H9 (cell line): ENCODE results near the gene ADGRD1. TPM values are rescaled to one million over a fixed set of nuclear protein-coding genes. Genes with fewer than 3 reads are reported as not detected.

Source experiments
- DNase-seq: peaks from one replicate; pipeline ENCODE4 v3.0.0-alpha.2; 2017
- H2AFZ ChIP-seq: one replicate; pipeline ENCODE4 v1.6.1; 2013; ENCODE audit warnings: mild to moderate bottlenecking, low read length, control low read depth, moderate library complexity
- H2AK5ac ChIP-seq: 2 replicates; pipeline ENCODE4 v1.6.1; 2013; ENCODE audit warnings: low read length, control low read depth, mixed read lengths; ENCODE audit not compliant: insufficient read length
- H2BK120ac ChIP-seq: one replicate; pipeline ENCODE4 v1.6.1; 2013; ENCODE audit warnings: low read depth, mild to moderate bottlenecking, low read length, control low read depth, inconsistent platforms; ENCODE audit not compliant: poor library complexity, severe bottlenecking
- H2BK12ac ChIP-seq: 2 replicates; pipeline ENCODE4 v1.6.1; 2013; ENCODE audit warnings: low read length, control low read depth, mixed read lengths, low read depth; ENCODE audit not compliant: insufficient read length
- H2BK15ac ChIP-seq: 2 replicates; pipeline ENCODE4 v1.6.1; 2013; ENCODE audit warnings: low read depth, low read length, control low read depth
- H2BK20ac ChIP-seq: one replicate; pipeline ENCODE4 v1.6.1; 2013; ENCODE audit warnings: low read depth, mild to moderate bottlenecking, low read length, control low read depth, inconsistent platforms; ENCODE audit not compliant: poor library complexity, severe bottlenecking
- H2BK5ac ChIP-seq: 2 replicates; pipeline ENCODE4 v1.6.1; 2013; ENCODE audit warnings: low read length, control low read depth, mixed read lengths; ENCODE audit not compliant: insufficient read length
- H3K14ac ChIP-seq: 2 replicates; pipeline ENCODE4 v1.6.1; 2013; ENCODE audit warnings: low read length, control low read depth; ENCODE audit not compliant: insufficient read depth
- H3K18ac ChIP-seq: 2 replicates; pipeline ENCODE4 v1.6.1; 2013; ENCODE audit warnings: low read depth, mild to moderate bottlenecking, mixed read lengths, low read length, control low read depth; ENCODE audit not compliant: insufficient read length
- H3K23ac ChIP-seq: 2 replicates; pipeline ENCODE4 v1.6.1; 2013; ENCODE audit warnings: low read length, control low read depth, mixed read lengths, low read depth; ENCODE audit not compliant: insufficient read length
- H3K23me2 ChIP-seq: 2 replicates; pipeline ENCODE4 v1.6.1; 2013; ENCODE audit warnings: low read depth, mild to moderate bottlenecking, mixed read lengths, low read length, control low read depth; ENCODE audit not compliant: insufficient read length, poor library complexity, severe bottlenecking
- H3K27ac ChIP-seq: 2 replicates; pipeline ENCODE4 v1.5.1; 2013; ENCODE audit warnings: low read length, control low read depth, mixed read lengths, low read depth; ENCODE audit not compliant: insufficient read length
- H3K27me3 ChIP-seq: 2 replicates; pipeline ENCODE4 v1.6.1; 2013; ENCODE audit warnings: low read length, control low read depth, inconsistent platforms; ENCODE audit not compliant: insufficient read depth
- H3K4ac ChIP-seq: 2 replicates; pipeline ENCODE4 v1.6.1; 2013; ENCODE audit warnings: low read depth, mild to moderate bottlenecking, control low read depth, inconsistent platforms, low read length, moderate library complexity
- H3K4me1 ChIP-seq: 2 replicates; pipeline ENCODE4 v1.6.1; 2013; ENCODE audit warnings: low read length, control low read depth, inconsistent platforms; ENCODE audit not compliant: insufficient read depth
- H3K4me2 ChIP-seq: 2 replicates; pipeline ENCODE4 v1.6.1; 2013; ENCODE audit warnings: low read length, control low read depth, mixed read lengths; ENCODE audit not compliant: insufficient read length, insufficient read depth
- H3K56ac ChIP-seq: 2 replicates; pipeline ENCODE4 v1.6.1; 2013; ENCODE audit warnings: low read depth, mild to moderate bottlenecking, mixed read lengths, low read length, control low read depth; ENCODE audit not compliant: insufficient read length
- H3K79me1 ChIP-seq: 2 replicates; pipeline ENCODE4 v1.6.1; 2013; ENCODE audit warnings: low read depth, mild to moderate bottlenecking, moderate library complexity, low read length, control low read depth, inconsistent platforms; ENCODE audit not compliant: insufficient read depth, poor library complexity, severe bottlenecking
- H3K79me2 ChIP-seq: 2 replicates; pipeline ENCODE4 v1.6.1; 2013; ENCODE audit warnings: low read length, control low read depth, inconsistent platforms; ENCODE audit not compliant: insufficient read depth
- H3K9ac ChIP-seq: 2 replicates; pipeline ENCODE4 v1.6.1; 2013; ENCODE audit warnings: low read length, control low read depth, mixed read lengths; ENCODE audit not compliant: insufficient read length; ENCODE audit errors: extremely low read depth
- H3K9me3 ChIP-seq: one replicate; pipeline ENCODE4 v1.6.1; 2013; ENCODE audit warnings: low read depth, low read length, inconsistent platforms; ENCODE audit not compliant: control insufficient read depth
- H3T11ph ChIP-seq: one replicate; pipeline ENCODE4 v1.6.1; 2013; ENCODE audit warnings: mild to moderate bottlenecking, low read length, control low read depth, inconsistent platforms
- H4K20me1 ChIP-seq: one replicate; pipeline ENCODE4 v1.6.1; 2013; ENCODE audit not compliant: control insufficient read depth, insufficient read length, insufficient read depth
- H4K5ac ChIP-seq: 2 replicates; pipeline ENCODE4 v1.6.1; 2013; ENCODE audit warnings: low read depth, mild to moderate bottlenecking, mixed read lengths, low read length, control low read depth; ENCODE audit not compliant: insufficient read length
- H4K8ac ChIP-seq: replicated peaks from 2 replicates; pipeline ENCODE4 v1.6.1; 2013; ENCODE audit warnings: low read length, control low read depth, mixed read lengths, low read depth; ENCODE audit not compliant: insufficient read length
- H4K91ac ChIP-seq: 2 replicates; pipeline ENCODE4 v1.6.1; 2013; ENCODE audit warnings: low read depth, mild to moderate bottlenecking, moderate library complexity, mixed read lengths, low read length, control low read depth; ENCODE audit not compliant: insufficient read length
- H3K27ac Mint-ChIP-seq, 3 experiments: 2 replicates in 2 of 3; 3 replicates in 1 of 3; pipeline ENCODE4 v1.8.0; 2020 to 2021; ENCODE audit warnings: mixed read lengths in 3 of 3, mild to moderate bottlenecking in 1 of 3, moderate library complexity in 1 of 3
- H3K27me3 Mint-ChIP-seq: 2 replicates; pipeline ENCODE4 v1.8.0; 2021; ENCODE audit warnings: low read depth, mild to moderate bottlenecking, moderate library complexity, mixed read lengths
- H3K36me3 Mint-ChIP-seq, 3 experiments: 2 replicates in 2 of 3; 3 replicates in 1 of 3; pipeline ENCODE4 v1.8.0; 2020 to 2021; ENCODE audit warnings: low read depth in 3 of 3, mixed read lengths in 3 of 3; ENCODE audit not compliant: insufficient read depth in 1 of 3
- H3K4me1 Mint-ChIP-seq, 2 experiments: 2 replicates each; pipeline ENCODE4 v1.8.0; 2020; ENCODE audit warnings: mixed read lengths in 2 of 2
- H3K4me3 Mint-ChIP-seq, 2 experiments: 2 replicates in 1 of 2; 3 replicates in 1 of 2; pipeline ENCODE4 v1.8.0; 2020 to 2021; ENCODE audit warnings: mild to moderate bottlenecking in 2 of 2, mixed read lengths in 2 of 2, moderate library complexity in 1 of 2
- H3K9me3 Mint-ChIP-seq, 2 experiments: 2 replicates in 1 of 2; 3 replicates in 1 of 2; pipeline ENCODE4 v1.8.0; 2020; ENCODE audit warnings: mild to moderate bottlenecking in 2 of 2, mixed read lengths in 2 of 2, moderate library complexity in 1 of 2
- CTCF ChIP-seq: fragments of 200-600 bp; sonication (generic); conservative IDR thresholded peaks from 3 replicates; pipeline ENCODE4 v1.8.0; 2021; ENCODE audit warnings: antibody characterized with exemption, mild to moderate bottlenecking
- WGBS: extraction: QIAGEN DNeasy Blood & Tissue Kit; methylation state at CpG from one replicate; pipeline ENCODE4 v1.1.7; 2013; ENCODE audit warnings: missing lambda C conversion rate, low lambda C conversion rate, mixed read lengths; ENCODE audit not compliant: insufficient read length; ENCODE audit errors: extremely low coverage; 5-methylcytosine and 5-hydroxymethylcytosine counted together
- total RNA-seq: library from RNA; stranded (reverse); gene quantifications from 2 replicates; pipeline ENCODE4 v1.2.1, GENCODE V29; 2021

ADGRD1 gene
- total RNA-seq, 1 experiment from 2014 or later: 0.52 TPM

- Histone ChIP-seq H2AK5ac (no peak overlapping the region), H2AFZ (no peak overlapping the region), H4K8ac (no peak overlapping the region), H2BK5ac (no peak overlapping the region), H4K91ac (no peak overlapping the region), H3K4ac (no peak overlapping the region), H4K5ac (no peak overlapping the region), H3K23ac (no peak overlapping the region), H3K27ac (no peak overlapping the region), H2BK120ac (no peak overlapping the region), H3K14ac (no peak overlapping the region), H3K4me2 (no peak overlapping the region), H3K4me1 (no peaks in the 10 kb centered on the region), H3K79me2 (no peaks in the 10 kb centered on the region), H3K9me3 (no peaks in the 10 kb centered on the region), H3K23me2 (no peaks in the 10 kb centered on the region), H4K20me1 (no peaks in the 10 kb centered on the region), H2BK12ac (no peak overlapping the region), H3K27me3 (no peaks in the 10 kb centered on the region), H3T11ph (no peak overlapping the region), H2BK15ac (no peak overlapping the region), H3K79me1 (no peaks in the 10 kb centered on the region), H3K18ac (no peak overlapping the region), H3K9ac (no peak overlapping the region), H3K56ac (no peak overlapping the region), H2BK20ac (no peak overlapping the region)
- Mint-ChIP-seq H3K9me3 (peaks cover 3% of the 10 kb centered on the region in 2 experiments; a peak in 2 of 5 replicates), H3K36me3 (peaks cover 0 to 4% (median 0%) of the 10 kb centered on the region in 3 experiments; a peak in 1 of 7 replicates), H3K27me3 (no peaks in the 10 kb centered on the region; the same call in 1 of the 2 replicates), H3K4me3 (no peak overlapping the region), H3K27ac (no peak overlapping the region; a peak in 1 of 7 replicates), H3K4me1 (peaks cover 0 to 10% of the 10 kb centered on the region in 2 experiments; a peak in 2 of 4 replicates)
- no CpG with 5 or more reads among the region's 18 CpGs for WGBS
- no peak for TF ChIP-seq CTCF
- DNase-seq: no peak
These were observed 51.7 kb downstream of the ADGRD1 start for GRCh38 chr12:131005161-131006035.
